Neural cell (in vitro differentiated cells): ENCODE measurements around the gene PRKAG2. TPM values are rescaled to one million over a fixed set of nuclear protein-coding genes. Genes with fewer than 3 reads are reported as not detected.

Source experiments
- H2AFZ ChIP-seq: fragments of 200-600, 300-800 bp; sonication (generic), shearing (Covaris generic); 2 replicates; pipeline ENCODE4 v1.6.0; 2014; ENCODE audit warnings: low read depth, mild to moderate bottlenecking, antibody characterized with exemption, low read length, moderate library complexity
- H3F3A ChIP-seq: fragments of 200-600 bp; shearing (Covaris generic); 2 replicates; pipeline ENCODE4 v1.6.1; 2016; ENCODE audit warnings: mild to moderate bottlenecking, moderate library complexity, mixed read lengths, antibody characterized with exemption, low read length; ENCODE audit not compliant: insufficient read depth, poor library complexity, severe bottlenecking
- H3K27ac ChIP-seq: fragments of 200-600, 300-800 bp; sonication (generic), shearing (Covaris generic); 2 replicates; pipeline ENCODE4 v1.5.1; 2014; ENCODE audit warnings: mild to moderate bottlenecking, low read length, moderate library complexity
- H3K27me3 ChIP-seq: fragments of 300-800, 200-600 bp; sonication (generic), shearing (Covaris generic); 2 replicates; pipeline ENCODE4 v1.6.0; 2014; ENCODE audit warnings: mild to moderate bottlenecking, low read depth, low read length, moderate library complexity; ENCODE audit not compliant: insufficient read depth
- H3K36me3 ChIP-seq: fragments of 300-800, 200-600 bp; sonication (generic), shearing (Covaris generic); 2 replicates; pipeline ENCODE4 v1.5.1; 2014; ENCODE audit warnings: mild to moderate bottlenecking, antibody characterized with exemption, low read length, moderate library complexity; ENCODE audit not compliant: insufficient read depth
- H3K4me2 ChIP-seq: fragments of 300-800, 200-600 bp; sonication (generic), shearing (Covaris generic); 2 replicates; pipeline ENCODE4 v1.6.0; 2014; ENCODE audit warnings: mild to moderate bottlenecking, low read length
- H3K4me3 ChIP-seq: fragments of 300-800, 200-600 bp; sonication (generic), shearing (Covaris generic); 2 replicates; pipeline ENCODE4 v1.5.1; 2014; ENCODE audit warnings: mild to moderate bottlenecking, low read length, moderate library complexity
- H3K79me2 ChIP-seq: fragments of 200-600 bp; shearing (Covaris generic); replicated peaks from 2 replicates; pipeline ENCODE4 v1.6.0; 2014; ENCODE audit warnings: mild to moderate bottlenecking, low read length, moderate library complexity; ENCODE audit not compliant: insufficient read depth
- H3K9ac ChIP-seq: fragments of 300-800, 200-600 bp; sonication (generic), shearing (Covaris generic); 2 replicates; pipeline ENCODE4 v1.6.1; 2016; ENCODE audit warnings: mild to moderate bottlenecking, low read length, mixed read lengths
- H3K9me2 ChIP-seq: fragments of 200-600 bp; shearing (Covaris generic); 2 replicates; pipeline ENCODE4 v1.6.1; 2016; ENCODE audit warnings: mild to moderate bottlenecking, low read length, mixed read lengths; ENCODE audit not compliant: insufficient read depth
- H3K9me3 ChIP-seq: fragments of 200-600, 300-800 bp; sonication (generic), shearing (Covaris generic); 2 replicates; pipeline ENCODE4 v1.6.1; 2016; ENCODE audit warnings: mild to moderate bottlenecking, mixed run types, low read length, moderate library complexity, mixed read lengths
- H4K20me1 ChIP-seq: fragments of 200-600 bp; shearing (Covaris generic); 2 replicates; pipeline ENCODE4 v1.6.1; 2016; ENCODE audit warnings: mild to moderate bottlenecking, mixed run types; ENCODE audit not compliant: insufficient read depth
- EP300 ChIP-seq: fragments of 450-650 bp; conservative IDR thresholded peaks from 2 replicates; pipeline ENCODE4 v1.6.1; 2014; ENCODE audit warnings: antibody characterized with exemption, mild to moderate bottlenecking, moderate library complexity; ENCODE audit not compliant: poor library complexity, severe bottlenecking
- EZH2 ChIP-seq: fragments of 200-600, 300-800 bp; shearing (Covaris generic), sonication (generic); IDR thresholded peaks from 2 replicates; pipeline ENCODE4 v1.6.1; 2014; ENCODE audit warnings: antibody characterized with exemption, low read length, borderline replicate concordance, mild to moderate bottlenecking; ENCODE audit not compliant: insufficient read depth, poor library complexity, severe bottlenecking
- MXI1 ChIP-seq: fragments of 450-650 bp; conservative IDR thresholded peaks from 2 replicates; pipeline ENCODE4 v1.6.1; 2014; ENCODE audit warnings: antibody characterized with exemption, mild to moderate bottlenecking; ENCODE audit not compliant: poor library complexity, severe bottlenecking
- POLR2AphosphoS5 ChIP-seq: IDR thresholded peaks from 2 replicates; pipeline ENCODE4 v1.6.1; 2012
- RAD21 ChIP-seq: fragments of 450-650 bp; conservative IDR thresholded peaks from 2 replicates; pipeline ENCODE4 v1.6.1; 2014; ENCODE audit warnings: antibody characterized with exemption, mild to moderate bottlenecking, moderate library complexity
- REST ChIP-seq: IDR thresholded peaks from 2 replicates; pipeline ENCODE4 v1.6.1; 2012; ENCODE audit warnings: borderline replicate concordance
- SMC3 ChIP-seq: fragments of 450-650 bp; conservative IDR thresholded peaks from 2 replicates; pipeline ENCODE4 v1.6.1; 2014; ENCODE audit warnings: antibody characterized with exemption, mild to moderate bottlenecking, moderate library complexity; ENCODE audit not compliant: poor library complexity
- TAF1 ChIP-seq: IDR thresholded peaks from 2 replicates; pipeline ENCODE4 v1.6.1; 2012; ENCODE audit warnings: low read depth
- polyA plus RNA-seq: library from polyadenylated mRNA; depleted of rRNA; stranded (reverse); fragments of >200 nt; gene quantifications from 2 replicates; pipeline ENCODE4 v1.2.3, GENCODE V29; 2014
- TF ChIP-seq, protein P1 (sequence below): fragments of 450-650 bp; IDR thresholded peaks from 2 replicates; pipeline ENCODE4 v1.5.1; 2014; ENCODE audit warnings: antibody characterized with exemption, mild to moderate bottlenecking, moderate library complexity; ENCODE audit not compliant: poor library complexity, severe bottlenecking

Gene PRKAG2
- polyA plus RNA-seq, 1 donor from 2014 or later: 22.9 TPM

DNA sequence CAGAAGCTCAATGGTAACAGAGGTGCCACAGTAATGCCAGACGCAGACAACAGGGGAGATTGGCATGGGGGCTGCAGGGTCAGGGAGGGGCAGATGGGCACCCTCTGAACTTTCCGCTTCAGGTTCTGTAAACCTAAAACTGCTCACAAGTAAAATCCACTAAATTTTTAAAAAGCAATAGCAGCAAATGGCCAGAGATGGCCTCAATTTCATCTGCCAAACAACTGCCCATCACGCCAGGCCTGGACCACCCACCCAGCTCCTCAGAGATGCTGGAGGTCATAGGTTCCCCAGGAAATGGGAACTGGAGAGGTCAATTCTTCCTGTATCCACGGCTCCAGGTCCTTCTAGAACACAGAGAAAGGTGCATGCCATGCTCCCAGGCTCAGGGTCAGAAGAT lies 76.1 kb downstream of the PRKAG2 start:
- Histone ChIP-seq H3K9me2 (no peaks in the 10 kb centered on the region), H3K4me2 (no peak overlapping the region), H3K27me3 (no peaks in the 10 kb centered on the region), H3F3A (no peaks in the 10 kb centered on the region), H3K4me3 (no peak overlapping the region), H3K9ac (no peak overlapping the region), H2AFZ (no peak overlapping the region), H3K36me3 (no peaks in the 10 kb centered on the region), H4K20me1 (no peaks in the 10 kb centered on the region), H3K9me3 (no peaks in the 10 kb centered on the region), H3K79me2 (no peaks in the 10 kb centered on the region), H3K27ac (no peak overlapping the region)
- no peak for TF ChIP-seq EZH2
- no peak for TF ChIP-seq REST
- TF ChIP-seq, protein P1, sequence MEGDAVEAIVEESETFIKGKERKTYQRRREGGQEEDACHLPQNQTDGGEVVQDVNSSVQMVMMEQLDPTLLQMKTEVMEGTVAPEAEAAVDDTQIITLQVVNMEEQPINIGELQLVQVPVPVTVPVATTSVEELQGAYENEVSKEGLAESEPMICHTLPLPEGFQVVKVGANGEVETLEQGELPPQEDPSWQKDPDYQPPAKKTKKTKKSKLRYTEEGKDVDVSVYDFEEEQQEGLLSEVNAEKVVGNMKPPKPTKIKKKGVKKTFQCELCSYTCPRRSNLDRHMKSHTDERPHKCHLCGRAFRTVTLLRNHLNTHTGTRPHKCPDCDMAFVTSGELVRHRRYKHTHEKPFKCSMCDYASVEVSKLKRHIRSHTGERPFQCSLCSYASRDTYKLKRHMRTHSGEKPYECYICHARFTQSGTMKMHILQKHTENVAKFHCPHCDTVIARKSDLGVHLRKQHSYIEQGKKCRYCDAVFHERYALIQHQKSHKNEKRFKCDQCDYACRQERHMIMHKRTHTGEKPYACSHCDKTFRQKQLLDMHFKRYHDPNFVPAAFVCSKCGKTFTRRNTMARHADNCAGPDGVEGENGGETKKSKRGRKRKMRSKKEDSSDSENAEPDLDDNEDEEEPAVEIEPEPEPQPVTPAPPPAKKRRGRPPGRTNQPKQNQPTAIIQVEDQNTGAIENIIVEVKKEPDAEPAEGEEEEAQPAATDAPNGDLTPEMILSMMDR: no peak
- TF ChIP-seq POLR2AphosphoS5: no peak
- no peak for TF ChIP-seq SMC3
- TF ChIP-seq MXI1: no peak
- no peak for TF ChIP-seq EP300
- TF ChIP-seq RAD21: no peak
- no peak for TF ChIP-seq TAF1

DNA sequence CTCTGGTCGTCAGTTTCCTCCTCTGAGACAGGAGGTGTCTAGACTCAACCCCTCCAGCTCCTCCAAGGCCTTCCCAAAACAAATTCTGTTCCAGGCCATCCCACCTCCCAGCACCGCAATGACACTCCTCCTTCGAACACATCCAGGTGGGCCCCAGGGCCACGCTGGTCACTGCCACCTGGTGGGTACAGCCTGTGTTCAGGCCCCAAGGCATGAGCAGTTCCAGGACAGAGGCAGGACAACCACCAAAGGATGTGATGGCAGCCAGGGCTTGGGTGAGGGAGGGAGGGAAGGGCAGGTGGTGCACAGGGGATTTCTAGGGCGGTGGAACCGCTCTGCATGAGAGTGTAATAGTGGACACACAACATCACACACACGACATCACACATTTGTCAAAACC lies 76.5 kb downstream of the PRKAG2 start:
- no peaks in the 10 kb centered on the region for H3K9me3 ChIP-seq
- H3K9me2 ChIP-seq: no peaks in the 10 kb centered on the region
- H3K36me3 ChIP-seq: no peaks in the 10 kb centered on the region
- H3K4me3 ChIP-seq: no peak overlapping the region
- H3K27me3 ChIP-seq: no peaks in the 10 kb centered on the region
- no peak overlapping the region for H3K9ac ChIP-seq
- H3K79me2 ChIP-seq: no peaks in the 10 kb centered on the region
- H3K4me2 ChIP-seq: no peak overlapping the region
- no peak overlapping the region for H3K27ac ChIP-seq
- H4K20me1 ChIP-seq: no peaks in the 10 kb centered on the region
- H2AFZ ChIP-seq: no peak overlapping the region
- no peaks in the 10 kb centered on the region for H3F3A ChIP-seq
- no peak for TF ChIP-seq POLR2AphosphoS5
- TF ChIP-seq TAF1: no peak
- no peak for TF ChIP-seq REST
- no peak for TF ChIP-seq EP300
- TF ChIP-seq MXI1: no peak
- no peak for TF ChIP-seq SMC3
- no peak for TF ChIP-seq EZH2
- TF ChIP-seq RAD21: no peak
- TF ChIP-seq, protein P1: no peak
